HG02943 (cell line): Measurements from ENCODE around the gene FANCI.

Experiments
- ATAC-seq: cut with Tn5 transposase; IDR thresholded peaks from one replicate; pipeline ENCODE4 v1.9.1; 2021; ENCODE audit warnings: mild to moderate bottlenecking, low read depth, moderate library complexity; ENCODE audit not compliant: unreplicated experiment

Gene FANCI

GRCh38 chr15:89243691-89244573, at the start of gene FANCI:
FANCI (plus strand) TSS chr15:89243979; CDS start chr15:89247648, 3,669 bp downstream.
- ATAC-seq = peak; percentile 96

DNA sequence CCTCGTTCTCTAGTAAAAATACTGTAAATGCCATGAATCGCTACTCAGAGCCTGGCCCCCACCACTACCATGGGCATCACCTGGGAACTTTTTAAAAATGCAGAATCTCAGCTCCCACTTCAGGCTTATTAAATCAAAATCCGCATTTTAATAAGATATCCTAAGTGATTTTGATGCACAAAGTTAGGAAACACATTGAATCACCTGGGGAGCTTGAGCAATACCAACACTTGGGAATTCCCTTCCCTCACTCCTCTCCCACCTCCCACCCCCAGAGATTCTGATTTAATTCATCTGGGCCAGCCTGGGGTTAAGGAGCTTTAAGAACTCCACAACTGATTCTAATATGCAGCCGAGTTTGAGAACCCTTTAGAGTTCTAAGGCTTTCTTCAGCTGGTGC, 49.2 kb upstream of the FANCI start:
- ATAC-seq = no peak

GRCh38 chr15:89195836-89196235, 47.9 kb upstream of the FANCI start:
- ATAC-seq = no peak

GRCh38 chr15:89196241-89196640, 47.5 kb upstream of the FANCI start:
- ATAC-seq = no peak

DNA sequence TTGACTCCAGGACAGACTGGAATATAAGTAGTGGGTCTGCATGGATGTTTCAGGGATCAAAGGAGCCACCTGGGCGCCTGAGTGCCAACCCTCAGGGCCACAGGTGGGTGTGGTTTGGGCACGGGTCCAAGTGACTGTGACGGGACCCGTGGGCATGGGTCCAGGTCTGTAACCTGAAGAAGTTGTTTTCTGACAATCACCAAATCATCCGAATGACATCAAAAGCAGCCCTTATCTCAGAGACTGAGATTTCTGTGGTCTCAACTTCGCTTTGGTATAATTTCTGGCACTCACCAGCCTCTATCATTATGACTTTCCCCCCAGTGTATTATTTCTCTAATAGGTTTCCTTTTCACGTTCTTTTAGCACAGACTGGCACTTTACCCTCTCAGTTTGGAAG, 46.8 kb upstream of the FANCI start:
- ATAC-seq = no peak

- ATAC-seq = no peak
These were observed 46.2 kb upstream of the FANCI start for GRCh38 chr15:89197503-89197971.

- ATAC-seq = no peak
These were observed 45.6 kb upstream of the FANCI start for GRCh38 chr15:89198196-89198595.

DNA sequence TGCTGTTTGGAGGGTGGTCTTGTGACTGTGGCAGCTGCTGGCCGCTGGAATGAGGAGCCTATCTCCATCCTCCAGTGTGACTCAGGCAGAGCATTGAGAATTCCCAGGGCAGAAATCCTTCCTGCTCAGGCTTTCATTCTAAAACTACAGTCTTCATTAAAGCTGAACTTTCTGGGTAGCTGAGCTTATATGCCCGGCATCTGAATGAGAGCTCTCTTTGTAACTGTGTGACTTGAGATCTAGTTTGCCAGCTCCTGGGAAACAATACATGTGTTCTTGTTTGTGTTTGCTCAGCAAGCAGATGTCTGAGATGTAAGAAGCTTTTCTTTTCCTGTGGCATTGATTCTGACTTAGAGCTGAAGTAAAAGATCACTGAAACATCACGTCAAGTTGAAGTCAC, 44.8 kb upstream of the FANCI start:
- no peak for ATAC-seq

DNA sequence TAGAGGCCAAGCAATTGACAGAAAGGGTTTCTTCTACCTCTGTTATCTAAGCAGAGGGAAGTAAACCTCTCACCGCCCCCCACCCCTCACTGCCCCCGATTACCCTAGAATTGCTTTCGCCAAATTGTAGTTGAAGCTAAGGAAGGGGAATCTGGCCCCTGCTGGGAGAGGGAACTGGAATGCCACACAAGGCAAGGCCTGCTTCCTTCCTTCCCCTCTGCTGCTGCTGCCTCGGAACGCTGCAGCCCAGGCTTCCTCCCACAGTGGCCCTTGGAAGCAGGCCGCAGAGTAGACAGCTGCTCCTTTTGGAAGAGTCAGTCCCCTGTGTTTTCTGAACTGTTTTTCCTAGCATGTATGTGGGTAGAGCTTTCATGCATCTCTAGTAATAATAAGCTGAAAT, 44.0 kb upstream of the FANCI start:
- ATAC-seq = no peak

- ATAC-seq = no peak
These were observed 43.6 kb upstream of the FANCI start for GRCh38 chr15:89200182-89200581.

DNA sequence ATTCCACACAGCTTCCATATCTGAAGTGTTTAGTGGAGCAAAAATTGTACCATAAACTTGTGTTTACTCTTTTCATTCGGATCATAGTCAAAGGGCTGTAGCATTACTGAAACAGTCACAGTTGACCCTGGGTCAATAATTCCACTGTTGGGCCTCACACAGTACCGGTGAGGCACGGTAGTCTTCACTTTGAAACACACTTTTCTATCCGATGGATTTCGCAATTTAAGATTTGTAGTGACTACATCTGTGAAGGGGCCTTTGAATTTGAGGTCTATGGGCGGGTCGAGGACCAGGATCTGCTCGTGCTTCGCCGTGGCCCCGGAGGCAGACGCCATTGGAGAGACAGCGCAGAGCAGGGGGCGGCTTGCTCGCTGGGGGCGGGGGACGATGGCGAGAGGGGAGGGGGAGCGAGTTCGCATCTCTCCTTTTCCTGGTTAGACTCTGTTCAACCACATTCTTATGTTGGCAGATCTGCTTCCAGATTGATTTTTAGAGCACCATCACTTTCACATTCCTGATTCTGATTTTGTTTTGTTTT, 42.2 kb upstream of the FANCI start:
- ATAC-seq = no peak

DNA sequence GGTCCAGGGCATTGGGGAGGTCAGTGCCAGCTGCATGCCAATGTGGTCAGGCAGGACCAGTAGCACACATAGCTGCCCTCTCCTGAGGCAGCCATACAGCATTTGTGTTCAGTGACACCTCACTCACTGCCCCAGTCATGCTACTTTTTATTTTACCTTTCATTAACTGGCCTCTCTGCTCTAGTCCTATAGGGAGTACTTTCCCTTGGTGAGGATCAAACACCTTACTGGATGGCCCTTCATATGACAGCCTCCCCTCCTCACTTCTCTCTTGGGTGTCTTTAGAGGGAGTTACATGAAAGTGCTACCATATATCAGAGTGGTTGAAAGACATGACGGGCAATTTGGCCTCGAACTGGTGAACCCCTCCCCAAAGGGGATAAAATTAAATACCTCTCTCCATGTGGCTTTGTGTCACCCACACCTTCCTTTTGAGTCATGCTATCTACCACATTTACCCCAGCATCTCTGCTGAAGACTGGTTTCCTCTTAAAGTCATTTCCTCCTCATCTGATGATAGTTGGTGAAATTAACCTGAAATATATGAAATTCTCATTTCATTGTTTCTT, 40.0 kb upstream of the FANCI start:
- no peak for ATAC-seq

GRCh38 chr15:89205991-89206585, 37.7 kb upstream of the FANCI start:
- ATAC-seq = no peak

DNA sequence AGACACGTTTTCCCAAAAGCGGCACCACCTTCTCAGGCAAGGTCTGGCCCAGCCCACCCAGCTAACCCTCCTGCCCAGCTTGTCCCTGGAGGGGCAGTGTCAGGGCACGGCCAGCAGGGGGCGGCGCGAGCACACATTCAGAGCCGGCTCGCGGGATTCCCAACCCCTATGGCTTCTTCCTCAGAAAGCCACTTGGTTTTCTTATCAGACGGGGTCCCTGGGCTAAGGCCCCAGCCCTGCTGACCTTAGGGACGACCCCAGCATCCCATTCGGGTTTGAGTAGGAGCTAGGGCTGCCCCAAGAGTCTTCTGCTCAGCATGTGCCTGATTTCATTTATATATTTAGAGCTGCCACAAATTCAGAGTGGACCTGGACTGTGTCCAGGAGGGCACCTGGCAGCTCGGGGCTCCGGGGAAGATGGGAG, 36.9 kb upstream of the FANCI start:
- ATAC-seq = no peak

- ATAC-seq = no peak
These were observed 35.5 kb upstream of the FANCI start for GRCh38 chr15:89208256-89208655.

GRCh38 chr15:89209057-89209456, 34.7 kb upstream of the FANCI start:
- no peak for ATAC-seq

DNA sequence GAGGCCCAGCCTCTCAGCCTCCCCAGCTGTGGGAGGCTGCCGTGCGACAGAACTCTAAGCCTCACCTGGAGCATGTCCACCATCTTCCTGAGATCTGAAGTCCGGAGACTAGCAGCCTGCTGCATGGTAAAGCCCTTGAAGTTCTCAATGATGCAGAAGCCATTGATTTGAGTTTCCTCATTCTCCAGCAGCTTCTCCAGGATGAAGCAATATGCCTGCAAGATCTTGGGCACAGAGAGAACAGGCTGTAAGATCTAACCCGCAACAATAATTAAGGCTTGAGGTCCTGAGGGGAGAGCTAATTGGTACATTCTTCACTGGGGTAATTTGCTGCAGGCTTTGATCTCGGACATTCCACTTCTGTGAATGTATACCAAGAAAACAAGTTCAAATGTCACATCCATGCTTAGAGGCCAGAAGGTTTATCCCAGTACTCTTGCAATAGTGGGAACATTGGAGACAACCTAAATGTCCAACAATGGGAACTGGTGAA, 32.1 kb upstream of the FANCI start:
- ATAC-seq = no peak

GRCh38 chr15:89215627-89216026, 28.2 kb upstream of the FANCI start:
- ATAC-seq = no peak

- no peak for ATAC-seq
These were observed 26.7 kb upstream of the FANCI start for GRCh38 chr15:89217031-89217430.

- no peak for ATAC-seq
These were observed 25.9 kb upstream of the FANCI start for GRCh38 chr15:89217686-89218376.

DNA sequence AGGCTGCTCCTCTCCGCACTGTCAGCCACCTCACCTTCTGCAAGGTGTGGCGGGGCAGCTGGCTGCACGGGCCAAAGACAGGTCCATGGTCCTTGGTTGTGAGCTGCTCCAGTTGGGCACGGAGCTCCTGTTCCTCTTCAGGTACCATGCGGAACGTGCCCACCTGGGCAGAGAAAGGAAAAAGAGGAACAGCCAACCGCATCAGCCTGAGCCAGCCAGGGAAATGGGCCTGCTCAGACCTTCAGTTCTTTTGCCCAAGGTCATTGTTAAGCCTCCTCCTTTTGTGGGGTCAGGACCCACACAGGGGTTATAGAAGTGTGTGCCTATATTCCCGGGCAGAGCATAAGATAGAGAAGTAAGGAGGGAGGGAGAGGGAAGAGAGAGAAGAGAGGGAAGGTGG, 25.2 kb upstream of the FANCI start:
- no peak for ATAC-seq
